Activated CD8-positive, alpha-beta T cell treated with anti-CD3 and anti-CD28 coated beads, Interleukin-2, amount 10 ng/mL, durations not matched to agents 7 days and 5 days (primary cell): ENCODE results near the gene MT1F. TPM values are rescaled to one million over a fixed set of nuclear protein-coding genes. Genes with fewer than 3 reads are reported as not detected.

Experiments used
- ATAC-seq: fragments of 150-1000 bp; cut with Tn5 transposase; one replicate; pipeline ENCODE4 v1.10.0; 2021; ENCODE audit warnings: moderate library complexity
- CTCF ChIA-PET: fragments of 350-600 bp; sonication (Branson Sonifier 250); formaldehyde crosslinking; loops from one replicate; lab custom pipeline; 2021; ENCODE audit warnings: antibody characterized with exemption; lab: Charles Lee
- POLR2A ChIA-PET: fragments of 350-600 bp; sonication (Branson Sonifier 250); formaldehyde crosslinking; loops from one replicate; lab custom pipeline; 2021; ENCODE audit warnings: antibody characterized with exemption; lab: Charles Lee
- DNase-seq: peaks from one replicate; pipeline ENCODE4 v3.0.0-alpha.2; 2020
- H3K27ac Mint-ChIP-seq: one replicate; pipeline ENCODE4 v1.8.0; 2021; ENCODE audit warnings: mild to moderate bottlenecking, mixed read lengths
- H3K27me3 Mint-ChIP-seq: one replicate; pipeline ENCODE4 v1.8.0; 2021; ENCODE audit warnings: low read depth, mixed read lengths
- H3K36me3 Mint-ChIP-seq: one replicate; pipeline ENCODE4 v1.8.0; 2021; ENCODE audit warnings: low read depth, mixed read lengths
- H3K4me1 Mint-ChIP-seq: one replicate; pipeline ENCODE4 v1.8.0; 2021; ENCODE audit warnings: low read depth, mixed read lengths
- H3K4me3 Mint-ChIP-seq: one replicate; pipeline ENCODE4 v1.8.0; 2021; ENCODE audit warnings: mild to moderate bottlenecking, mixed read lengths
- H3K9me3 Mint-ChIP-seq: one replicate; pipeline ENCODE4 v1.8.0; 2022; ENCODE audit warnings: mixed read lengths; ENCODE audit not compliant: insufficient read depth
- total RNA-seq, 2 experiments: library from RNA; stranded (reverse); gene quantifications; one replicate each; pipeline ENCODE4 v1.2.3, GENCODE V29; 2021

Gene MT1F
- total RNA-seq, 2 experiments from 2014 or later = 25.8 to 28.0 TPM

DNA sequence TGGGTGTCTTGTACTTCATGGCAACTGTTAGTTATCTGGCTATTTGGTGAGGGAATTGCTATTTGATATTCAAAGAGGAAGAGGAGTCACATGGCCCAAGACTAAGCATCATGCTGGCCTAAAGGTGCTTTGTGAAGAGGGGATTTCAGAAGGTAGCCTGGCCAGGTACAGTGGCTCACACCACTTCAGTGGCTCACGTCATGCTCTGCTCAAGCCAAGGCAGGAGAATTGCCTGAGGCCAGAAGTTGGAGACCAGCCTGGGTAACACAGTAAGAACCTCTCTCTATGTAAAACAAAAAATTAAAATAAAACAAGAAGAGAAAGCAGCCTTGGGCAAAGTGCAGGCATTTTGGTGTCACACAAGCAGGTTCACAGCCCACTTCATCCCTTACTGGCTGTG lies 12.4 kb upstream of the MT1F start:
- DNase-seq = no peak
- Mint-ChIP-seq H3K27ac (no peak overlapping the region), H3K4me3 (no peak overlapping the region), H3K27me3 (peaks cover 62% of the 10 kb centered on the region), H3K36me3 (no peaks in the 10 kb centered on the region), H3K4me1 (peaks cover 25% of the 10 kb centered on the region), H3K9me3 (no peaks in the 10 kb centered on the region)
- POLR2A ChIA-PET = no interaction called here
- CTCF ChIA-PET = interaction anchor here (1.4 to 5.4 kb wide), 2 partner anchors 28 to 56 kb away, joined by 6 to 34 read pairs; no protein-coding TSS in a partner anchor
- ATAC-seq = no peak

DNA sequence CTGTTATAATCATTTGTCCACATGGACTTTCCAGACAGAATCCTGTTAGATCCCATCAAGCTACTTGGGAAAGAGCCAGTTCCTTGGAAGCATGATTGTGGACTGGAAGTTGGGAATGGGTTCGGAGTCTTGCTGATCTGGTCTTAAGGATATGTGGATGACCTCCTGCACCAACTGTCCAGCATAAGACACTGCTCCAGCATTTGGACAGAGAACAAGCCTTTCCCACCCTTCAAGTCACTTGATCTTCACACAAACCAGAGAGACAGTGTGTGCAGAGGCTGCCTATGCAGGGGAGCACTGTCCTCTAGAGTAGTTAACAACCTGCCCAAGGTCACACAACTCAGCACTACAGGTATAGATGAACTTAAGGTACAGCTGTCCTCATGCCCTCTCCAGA lies 11.9 kb upstream of the MT1F start:
- DNase-seq (no peak), ATAC-seq (no peak)
- H3K4me3 Mint-ChIP-seq = no peak overlapping the region
- peaks cover 25% of the 10 kb centered on the region for H3K4me1 Mint-ChIP-seq
- H3K9me3 Mint-ChIP-seq = no peaks in the 10 kb centered on the region
- H3K36me3 Mint-ChIP-seq = no peaks in the 10 kb centered on the region
- no peak overlapping the region for H3K27ac Mint-ChIP-seq
- ChIA-PET CTCF (interaction anchor here (1.0 to 5.4 kb wide), 3 partner anchors 27 to 56 kb away, joined by 3 to 34 read pairs (median 6); no protein-coding TSS in a partner anchor), POLR2A (no interaction called here)
- H3K27me3 Mint-ChIP-seq = peaks cover 58% of the 10 kb centered on the region

DNA sequence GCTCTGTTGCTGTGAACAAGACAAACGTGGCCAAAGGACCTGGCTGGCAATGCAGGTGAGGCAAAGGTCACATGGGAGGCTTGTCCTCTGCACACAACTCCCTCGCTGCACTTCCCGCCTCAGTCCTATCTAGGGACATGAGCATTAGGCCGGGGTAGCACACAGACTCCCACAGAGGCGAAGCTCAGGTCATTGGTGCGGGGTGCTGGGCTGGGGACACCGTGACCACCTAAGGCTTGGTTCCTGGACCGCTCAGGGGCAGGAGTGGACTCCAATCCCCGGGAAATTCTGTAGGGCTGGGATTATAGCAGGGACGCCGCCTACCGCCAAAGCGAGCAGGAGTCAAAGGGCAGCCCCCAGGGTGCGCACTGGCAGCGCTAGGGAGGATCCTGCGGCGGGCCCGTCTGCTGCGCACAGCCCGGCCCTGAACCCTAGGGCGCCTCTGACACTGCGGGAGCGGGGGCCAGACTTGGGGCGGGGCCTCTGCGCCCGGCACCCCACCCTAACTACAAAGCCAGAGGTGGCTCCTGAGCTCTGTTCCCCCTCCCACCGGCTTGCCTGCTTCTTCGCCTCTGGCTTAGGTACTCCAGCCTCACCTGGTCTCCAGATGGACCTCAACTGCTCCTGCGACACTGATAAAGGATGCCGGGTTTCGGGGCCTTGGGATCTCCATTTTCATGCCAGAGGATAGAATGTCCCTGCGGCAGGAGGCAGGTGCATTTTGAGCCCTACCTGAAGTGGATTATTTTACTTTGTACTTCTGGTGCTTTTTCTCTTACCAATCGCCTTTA lies 9.9 kb upstream of the MT1F start:
- ChIA-PET POLR2A (no interaction called here), CTCF (interaction anchor here (1.3 to 5.4 kb wide), 2 partner anchors 8 to 54 kb away, joined by 3 to 34 read pairs; no protein-coding TSS in a partner anchor)
- Mint-ChIP-seq H3K27me3 (peaks cover 58% of the 10 kb centered on the region), H3K4me1 (peaks cover 16% of the 10 kb centered on the region), H3K9me3 (no peaks in the 10 kb centered on the region), H3K36me3 (no peaks in the 10 kb centered on the region), H3K4me3 (no peak overlapping the region), H3K27ac (no peak overlapping the region)
- DNase-seq = no peak
- ATAC-seq = no peak

DNA sequence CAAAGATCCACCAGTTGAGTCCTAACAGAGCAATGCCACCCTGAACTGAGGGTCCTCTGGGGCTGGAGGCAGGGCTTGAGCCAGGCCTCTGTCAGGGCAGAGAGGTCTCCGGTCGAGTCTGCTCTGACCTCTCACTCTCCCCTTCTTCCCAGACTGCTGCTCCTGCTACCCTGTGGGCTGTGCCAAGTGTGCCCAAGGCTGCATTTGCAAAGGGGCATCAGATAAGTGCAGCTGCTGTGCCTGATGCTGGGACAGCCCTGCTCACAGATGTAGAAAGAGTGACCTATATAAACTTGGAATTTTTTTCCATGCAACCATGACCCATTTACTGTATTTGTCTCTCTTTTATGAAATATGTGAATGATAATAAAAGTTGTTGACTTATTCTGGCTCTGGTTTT lies 8.5 kb upstream of the MT1F start:
- ATAC-seq (no peak), DNase-seq (no peak)
- Mint-ChIP-seq H3K4me3 (no peak overlapping the region), H3K4me1 (peaks cover 3% of the 10 kb centered on the region), H3K27ac (no peak overlapping the region), H3K36me3 (no peaks in the 10 kb centered on the region), H3K27me3 (peaks cover 62% of the 10 kb centered on the region), H3K9me3 (no peaks in the 10 kb centered on the region)
- ChIA-PET POLR2A (no interaction called here), CTCF (interaction anchor here (0.9 to 1.4 kb wide), 2 partner anchors 12 to 53 kb away, joined by 4 read pairs; no protein-coding TSS in a partner anchor)

DNA sequence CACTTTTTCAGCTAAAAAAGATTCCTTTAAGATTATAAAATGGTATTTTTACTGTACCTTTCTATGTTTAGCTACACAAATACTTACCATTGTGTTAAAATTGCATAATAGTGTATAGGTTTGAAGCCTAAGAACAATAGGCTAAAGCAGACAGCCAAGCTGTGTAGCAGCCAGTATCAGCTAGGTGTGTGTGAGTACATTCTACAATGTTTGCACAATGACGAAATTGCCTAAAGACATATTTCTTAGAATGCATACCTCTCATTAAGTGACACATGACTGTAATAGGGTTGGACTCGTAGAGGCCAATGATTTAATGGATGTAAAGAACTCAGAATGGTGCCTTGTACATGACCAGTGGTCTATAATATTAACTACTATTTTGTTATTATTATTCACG lies 7.9 kb upstream of the MT1F start:
- no peaks in the 10 kb centered on the region for H3K9me3 Mint-ChIP-seq
- H3K4me1 Mint-ChIP-seq = no peaks in the 10 kb centered on the region
- ChIA-PET CTCF (interaction anchor here (1.4 kb wide), 1 partner anchor 12 kb away, joined by 4 read pairs; no protein-coding TSS in a partner anchor), POLR2A (no interaction called here)
- H3K27ac Mint-ChIP-seq = no peak overlapping the region
- no peaks in the 10 kb centered on the region for H3K36me3 Mint-ChIP-seq
- peaks cover 64% of the 10 kb centered on the region for H3K27me3 Mint-ChIP-seq
- ATAC-seq (no peak), DNase-seq (no peak)
- H3K4me3 Mint-ChIP-seq = no peak overlapping the region

DNA sequence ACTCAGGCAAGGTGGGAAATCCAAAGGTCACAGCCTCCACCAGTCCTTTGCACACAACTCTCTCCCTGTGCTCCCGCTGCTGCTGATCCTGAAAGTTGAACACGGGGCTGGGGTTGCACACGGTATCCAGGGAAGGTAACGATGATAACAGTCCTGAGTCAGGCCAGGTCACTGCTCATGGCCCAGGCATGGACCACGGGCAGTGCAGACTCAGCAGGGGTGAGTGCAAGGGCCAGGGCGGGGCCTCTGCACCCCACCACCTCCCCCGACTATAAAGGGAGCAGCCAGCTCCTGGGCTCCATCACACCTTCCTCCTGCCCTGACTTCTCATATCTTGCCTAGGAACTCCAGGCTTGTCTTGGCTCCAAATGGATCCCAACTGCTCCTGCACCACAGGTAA lies 6.2 kb upstream of the MT1F start, which contains the start of gene MT1B:
TSS of gene MT1B (plus strand) at position 301 of the 400 bp plus-strand sequence. CDS start at position 369, 68 bp downstream.
- Mint-ChIP-seq H3K27me3 (peaks cover 56% of the 10 kb centered on the region), H3K27ac (no peak within 1 kb of the TSS), H3K9me3 (no peaks in the 10 kb centered on the region), H3K4me1 (no peaks in the 10 kb centered on the region), H3K36me3 (no peaks in the 10 kb centered on the region), H3K4me3 (no peak within 1 kb of the TSS)
- no peak for DNase-seq
- ChIA-PET POLR2A (no interaction called here), CTCF (interaction anchor here (1.6 kb wide), 1 partner anchor 8 kb away, joined by 7 read pairs; no protein-coding TSS in a partner anchor)
- no peak for ATAC-seq

GRCh38 chr16:56652600-56652999 lies 5.2 kb upstream of the MT1F start:
- H3K36me3 Mint-ChIP-seq = no peaks in the 10 kb centered on the region
- ChIA-PET POLR2A (no interaction called here), CTCF (interaction anchor here (1.0 to 1.6 kb wide), 3 partner anchors 9 to 76 kb away, joined by 3 to 7 read pairs (median 3); no protein-coding TSS in a partner anchor)
- peaks cover 49% of the 10 kb centered on the region for H3K27me3 Mint-ChIP-seq
- DNase-seq (no peak), ATAC-seq (no peak)
- H3K4me1 Mint-ChIP-seq = peaks cover 4% of the 10 kb centered on the region
- H3K27ac Mint-ChIP-seq = no peak overlapping the region
- H3K9me3 Mint-ChIP-seq = no peaks in the 10 kb centered on the region
- no peak overlapping the region for H3K4me3 Mint-ChIP-seq

DNA sequence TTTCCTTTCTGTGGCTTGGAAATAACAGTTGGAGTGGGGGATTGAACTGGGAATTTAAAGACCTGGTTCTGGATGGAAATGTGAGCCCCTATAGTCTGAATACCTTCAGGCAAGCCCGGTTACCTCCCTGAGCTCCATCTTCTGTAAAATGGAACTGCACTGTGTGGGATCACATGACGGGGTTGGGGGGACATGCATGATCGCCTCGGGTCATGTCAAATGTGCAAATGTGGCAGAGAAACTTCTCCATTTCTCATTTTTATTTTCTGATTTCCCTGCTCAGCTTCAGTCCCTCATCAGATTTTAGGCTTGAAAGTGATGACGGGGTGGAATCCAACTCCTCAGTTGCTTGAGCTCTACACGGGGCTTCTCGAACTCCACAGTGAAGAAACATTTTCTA lies 4.5 kb upstream of the MT1F start:
- H3K27me3 Mint-ChIP-seq = peaks cover 44% of the 10 kb centered on the region
- no peak for DNase-seq
- no peak overlapping the region for H3K4me3 Mint-ChIP-seq
- ChIA-PET CTCF (interaction anchor here (1.0 to 1.6 kb wide), 3 partner anchors 9 to 77 kb away, joined by 3 to 7 read pairs (median 3); no protein-coding TSS in a partner anchor), POLR2A (no interaction called here)
- no peaks in the 10 kb centered on the region for H3K9me3 Mint-ChIP-seq
- no peak overlapping the region for H3K27ac Mint-ChIP-seq
- no peaks in the 10 kb centered on the region for H3K36me3 Mint-ChIP-seq
- peaks cover 8% of the 10 kb centered on the region for H3K4me1 Mint-ChIP-seq
- no peak for ATAC-seq

GRCh38 chr16:56658327-56658875 lies 642 bp downstream of the MT1F start:
- Mint-ChIP-seq H3K9me3 (no peaks in the 10 kb centered on the region), H3K4me1 (peaks cover 32% of the 10 kb centered on the region), H3K27ac (peak overlapping the region; percentile 85), H3K36me3 (peaks cover 4% of the 10 kb centered on the region), H3K4me3 (peak overlapping the region; percentile 97), H3K27me3 (peaks cover 12% of the 10 kb centered on the region)
- POLR2A ChIA-PET = interaction anchor here (0.6 to 2.0 kb wide), 5 partner anchors 15 to 661 kb away, joined by 3 to 11 read pairs (median 4); partner anchors contain the start of genes MT1E and MT2A
- CTCF ChIA-PET = no interaction called here
- DNase-seq (no peak), ATAC-seq (no peak)

GRCh38 chr16:56662357-56663354 lies 4.9 kb downstream of the MT1F start:
- CTCF ChIA-PET = interaction anchor here (0.9 to 3.0 kb wide), 6 partner anchors 11 to 86 kb away, joined by 3 to 10 read pairs (median 5); no protein-coding TSS in a partner anchor
- H3K4me1 Mint-ChIP-seq = peaks cover 51% of the 10 kb centered on the region
- DNase-seq (peak; percentile 57), ATAC-seq (peak; percentile 42)
- H3K27ac Mint-ChIP-seq = peak overlapping the region; percentile 76
- H3K27me3 Mint-ChIP-seq = peaks cover 32% of the 10 kb centered on the region
- peak overlapping the region; percentile 74 for H3K4me3 Mint-ChIP-seq
- peaks cover 4% of the 10 kb centered on the region for H3K36me3 Mint-ChIP-seq
- POLR2A ChIA-PET = interaction anchor here (0.9 to 1.0 kb wide), 4 partner anchors 10 to 269 kb away, joined by 3 read pairs; partner anchors contain the start of gene HERPUD1
- no peaks in the 10 kb centered on the region for H3K9me3 Mint-ChIP-seq

DNA sequence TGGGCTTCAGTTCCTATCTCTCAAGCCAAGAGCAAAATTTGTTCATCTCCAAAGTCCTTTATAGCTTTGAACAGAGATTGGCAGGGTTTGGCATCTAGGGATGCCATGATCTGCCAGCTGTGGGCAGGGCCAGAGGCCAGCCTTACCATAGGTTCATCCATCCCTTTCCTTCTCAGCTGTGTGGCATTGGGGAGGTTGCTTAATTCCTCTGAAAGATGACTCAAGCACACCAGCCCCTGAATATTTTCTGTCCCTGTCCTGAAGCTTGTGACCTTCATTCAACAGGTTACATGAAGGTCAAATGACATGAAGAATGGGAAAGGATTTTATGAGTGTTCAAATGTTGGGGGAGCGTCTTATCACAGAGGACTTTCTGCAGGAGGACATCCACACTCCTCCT lies 6.7 kb downstream of the MT1F start:
- peaks cover 4% of the 10 kb centered on the region for H3K36me3 Mint-ChIP-seq

More for the DNA sequence above, 6.7 kb downstream of the MT1F start:
- Mint-ChIP-seq H3K4me3 (no peak overlapping the region), H3K4me1 (peaks cover 56% of the 10 kb centered on the region), H3K27ac (no peak overlapping the region), H3K27me3 (peaks cover 49% of the 10 kb centered on the region), H3K9me3 (no peaks in the 10 kb centered on the region)
- CTCF ChIA-PET = interaction anchor here (1.3 to 1.5 kb wide), 2 partner anchors 11 to 21 kb away, joined by 3 to 4 read pairs; no protein-coding TSS in a partner anchor
- DNase-seq (no peak), ATAC-seq (no peak)
- POLR2A ChIA-PET = no interaction called here
